Left lung (tissue), 10 donors: Measurements from ENCODE around the gene C11orf16. TPM values are rescaled to one million over a fixed set of nuclear protein-coding genes. Genes with fewer than 3 reads are reported as not detected.

Source experiments
- ATAC-seq: fragments of 200-7000 bp; cut with Tn5 transposase; one replicate; pipeline ENCODE4 v1.9.1; 2020; ENCODE audit warnings: moderate library complexity
- DNase-seq, 4 donors: peaks; one replicate each; pipeline ENCODE4 v3.0.0-alpha.2; 2013 to 2020
- H3K27ac ChIP-seq, 2 donors: fragments of 200-600 bp; sonication (generic) in 1 of 2; one replicate each; pipeline versions ENCODE4 v1.5.0 to v1.8.0; 2020 to 2021
- H3K27me3 ChIP-seq, 2 donors: fragments of 200-600 bp; sonication (generic) in 1 of 2; one replicate each; pipeline versions ENCODE4 v1.5.0 to v1.8.0; 2020 to 2021
- H3K36me3 ChIP-seq, 2 donors: fragments of 200-600 bp; sonication (generic) in 1 of 2; one replicate each; pipeline versions ENCODE4 v1.5.0 to v1.8.0; 2020 to 2021
- H3K4me1 ChIP-seq, 2 donors: fragments of 200-600 bp; one replicate each; pipeline ENCODE4 v1.8.0; 2021
- H3K4me3 ChIP-seq, 2 donors: fragments of 200-600 bp; sonication (generic) in 1 of 2; one replicate each; pipeline versions ENCODE4 v1.5.0 to v1.8.0; 2020 to 2021; ENCODE audit warnings: mild to moderate bottlenecking in 1 of 2
- H3K9me3 ChIP-seq, 2 donors: fragments of 200-600 bp; sonication (generic) in 1 of 2; one replicate each; pipeline versions ENCODE4 v1.5.0 to v1.8.0; 2020 to 2021
- CTCF ChIP-seq, 2 donors: fragments of 200-600 bp; sonication (generic) in 1 of 2; IDR thresholded peaks; one replicate each; pipeline versions ENCODE4 v1.5.0 to v1.8.0; 2021; ENCODE audit warnings: antibody characterized with exemption in 2 of 2
- intact Hi-C, 2 donors: fragments of 100-400 bp; cut with DNase I; formaldehyde crosslinking; loops; one replicate each; pipeline versions ENCODE4 v1.11.2 to v1.14.2; 2022
- polyA plus RNA-seq, 6 donors: library from polyadenylated mRNA; unstranded; fragments of 120-200 nt; gene quantifications; one replicate each; pipeline ENCODE4 v1.2.1, GENCODE V29; 2013; ENCODE audit not compliant: insufficient read length in 6 of 6
- total RNA-seq, 2 donors: library from RNA; stranded (reverse); fragmentation: NEBNext Ultra II Directional; extraction: Animal tissue kit (Norgen Biotek cat#: 25700); gene quantifications; one replicate each; pipeline ENCODE4 v1.2.1, GENCODE V29; 2021
- donor health status: DM: no; HTN: yes; CAD: no.
- donor health status: DM: no; HTN: no; CAD: no.

The C11orf16 gene
- total and polyA plus RNA-seq, 8 donors: 1.5 to 8.1 (median 4.2) TPM; not detected in 1

GRCh38 chr11:8927233-8927632, 5.5 kb downstream of the C11orf16 start:
- intact Hi-C loops: no loop called here
- Histone ChIP-seq H3K9me3 (no peaks in the 10 kb centered on the region), H3K4me3 (no peak overlapping the region), H3K27me3 (no peaks in the 10 kb centered on the region), H3K4me1 (no peaks in the 10 kb centered on the region), H3K36me3 (peaks cover 0 to 23% of the 10 kb centered on the region in 2 donors), H3K27ac (no peak overlapping the region)
- ATAC-seq (no peak), DNase-seq (no peak)
- TF ChIP-seq CTCF (IDR thresholded peaks at IDR 0.05): no peak

GRCh38 chr11:8926236-8926635, 6.5 kb downstream of the C11orf16 start:
- no peak overlapping the region for H3K4me3 ChIP-seq
- H3K36me3 ChIP-seq: peaks cover 0 to 33% of the 10 kb centered on the region in 2 donors
- intact Hi-C loops: no loop called here
- no peaks in the 10 kb centered on the region for H3K4me1 ChIP-seq
- peak in 1 of 4 donors; percentile 31 for DNase-seq
- H3K27ac ChIP-seq: no peak overlapping the region
- no peak for TF ChIP-seq CTCF (IDR thresholded peaks at IDR 0.05)
- no peak for ATAC-seq
- H3K9me3 ChIP-seq: no peaks in the 10 kb centered on the region
- no peaks in the 10 kb centered on the region for H3K27me3 ChIP-seq

GRCh38 chr11:8925711-8926110, 7.0 kb downstream of the C11orf16 start:
- intact Hi-C loops: no loop called here
- Histone ChIP-seq H3K9me3 (no peaks in the 10 kb centered on the region), H3K36me3 (peaks cover 0 to 38% of the 10 kb centered on the region in 2 donors), H3K4me3 (no peak overlapping the region), H3K27ac (no peak overlapping the region), H3K27me3 (no peaks in the 10 kb centered on the region), H3K4me1 (no peaks in the 10 kb centered on the region)
- TF ChIP-seq CTCF (IDR thresholded peaks at IDR 0.05): no peak
- DNase-seq (no peak), ATAC-seq (no peak)

- Histone ChIP-seq H3K27ac (no peak overlapping the region), H3K36me3 (peaks cover 0 to 68% of the 10 kb centered on the region in 2 donors), H3K4me3 (no peak overlapping the region), H3K9me3 (no peaks in the 10 kb centered on the region), H3K4me1 (peaks cover 0 to 3% of the 10 kb centered on the region in 2 donors), H3K27me3 (no peaks in the 10 kb centered on the region)
- intact Hi-C loops: no loop called here
- TF ChIP-seq CTCF (IDR thresholded peaks at IDR 0.05): no peak
- ATAC-seq (no peak), DNase-seq (no peak)
Measured at GRCh38 chr11:8922691-8923090, 10.1 kb downstream of the C11orf16 start.

GRCh38 chr11:8917157-8917825, 15.5 kb downstream of the C11orf16 start:
- H3K27me3 ChIP-seq: no peaks in the 10 kb centered on the region
- ATAC-seq (peak; percentile 93), DNase-seq (peak in 2 of 4 donors; percentile 29 to 62)
- TF ChIP-seq CTCF (IDR thresholded peaks at IDR 0.05): no peak
- peaks cover 0 to 59% of the 10 kb centered on the region in 2 donors for H3K36me3 ChIP-seq
- no peaks in the 10 kb centered on the region for H3K9me3 ChIP-seq
- intact Hi-C loops: no loop called here
- no peak overlapping the region for H3K4me3 ChIP-seq
- H3K27ac ChIP-seq: peak overlapping the region; percentile 59 to 64
- peaks cover 25 to 28% of the 10 kb centered on the region in 2 donors for H3K4me1 ChIP-seq
